ENCODE data around the gene TBL1XR1.

Gene TBL1XR1

DNA sequence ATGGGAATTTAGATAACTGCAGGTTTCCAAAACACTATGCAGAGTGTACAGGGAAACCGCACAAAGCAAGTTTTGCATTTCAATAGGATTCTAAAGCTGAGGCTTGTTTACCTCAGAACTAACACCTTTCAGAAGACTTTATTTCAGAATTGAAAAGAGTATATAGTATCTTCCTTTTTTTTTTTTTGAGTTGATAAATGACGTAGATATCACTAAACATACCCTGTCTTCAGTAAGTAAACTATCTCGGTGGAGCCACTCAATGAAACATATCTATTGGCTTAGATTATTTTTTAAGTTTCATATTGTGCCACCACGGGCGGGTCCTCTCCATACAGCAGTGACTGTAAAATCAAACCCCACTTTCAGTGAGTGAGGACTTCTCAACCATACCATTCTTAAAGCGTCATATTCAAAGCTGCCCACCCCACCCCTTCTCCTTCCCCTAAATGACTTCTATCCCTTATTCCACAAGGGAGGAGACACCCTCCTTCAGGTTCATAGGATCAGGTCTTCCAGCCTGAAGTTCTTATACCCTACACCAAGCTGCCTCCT, 2.0 kb upstream of the TBL1XR1 start:
- TF ChIP-seq CTCF (IDR thresholded peaks at IDR 0.05; ENCODE audit: insufficient read depth, low read depth, low read length, missing control alignments), result no peak
- no peak overlapping the region for H3K4me3 ChIP-seq (ENCODE audit: low read length)
- no peak for DNase-seq (ENCODE audit: low read depth)

DNA sequence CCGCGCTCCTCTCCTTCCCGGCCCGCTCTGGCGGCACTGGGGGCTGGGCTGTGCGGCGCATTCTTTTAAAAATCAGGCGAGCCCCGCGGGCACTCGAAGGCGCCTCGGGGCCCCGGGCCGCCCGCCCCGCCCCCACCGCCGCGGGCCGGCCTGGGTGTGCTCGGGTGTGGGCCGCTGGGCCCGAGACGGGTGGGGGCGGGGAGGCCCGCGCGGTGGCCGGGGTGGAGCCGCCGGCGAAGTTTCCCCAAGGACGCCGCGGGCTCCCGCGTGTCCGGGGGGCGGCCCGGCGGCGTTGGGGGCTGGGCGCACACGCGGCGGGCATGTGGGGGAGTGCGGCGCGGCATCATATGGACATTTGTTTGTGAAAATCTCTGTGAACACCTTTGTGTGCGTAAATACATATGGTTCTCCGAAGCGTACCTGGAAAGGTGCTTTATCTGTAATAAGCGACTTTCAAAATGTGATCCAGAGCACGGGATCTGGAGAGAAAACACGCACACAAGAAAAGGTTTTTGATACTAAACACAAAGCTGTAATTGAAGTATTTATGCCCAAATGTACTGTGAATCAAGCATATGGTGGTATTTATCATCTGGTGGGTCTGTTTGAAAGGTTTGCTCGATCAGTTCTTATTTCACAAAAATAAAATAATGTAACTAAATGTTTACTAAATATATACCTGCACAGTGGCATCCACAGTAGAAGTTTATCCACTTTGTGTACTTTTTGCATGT, 612 bp upstream of the TBL1XR1 start:
- no peak for TF ChIP-seq CTCF (IDR thresholded peaks at IDR 0.05; ENCODE audit: insufficient read depth, low read depth, low read length, missing control alignments)
- DNase-seq (ENCODE audit: low read depth), result peak; percentile 38
- H3K4me3 ChIP-seq (ENCODE audit: low read length), result peak overlapping the region; percentile 40

GRCh38 chr3:177196456-177197040, 734 bp downstream of the TBL1XR1 start:
- peak overlapping the region; percentile 96 for H3K4me3 ChIP-seq (ENCODE audit: low read length)
- TF ChIP-seq CTCF (IDR thresholded peaks at IDR 0.05; ENCODE audit: insufficient read depth, low read depth, low read length, missing control alignments), result no peak
- peak; percentile 41 for DNase-seq (ENCODE audit: low read depth)

DNA sequence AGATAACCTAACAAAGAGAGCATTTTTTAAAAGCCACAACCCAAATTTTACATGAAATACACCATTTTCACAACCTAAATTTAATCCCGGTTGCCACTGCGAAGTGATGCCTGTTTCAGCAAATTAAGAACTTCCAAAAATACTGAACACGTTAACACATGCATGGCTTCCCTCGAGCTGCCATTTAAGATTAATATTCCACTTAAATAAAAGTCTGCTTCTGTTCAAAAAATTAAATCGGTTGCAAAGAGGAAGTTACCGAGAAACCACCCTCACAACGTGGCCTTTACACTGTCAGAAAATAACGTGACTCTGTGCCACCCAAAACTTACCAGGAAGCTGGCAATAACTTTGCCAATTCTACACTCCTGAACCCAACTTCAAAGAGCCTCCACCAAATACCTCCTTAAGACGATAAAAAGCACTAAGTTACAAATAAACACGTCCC, 1.2 kb downstream of the TBL1XR1 start:
- H3K4me3 ChIP-seq (ENCODE audit: low read length), result peak overlapping the region; percentile 96
- TF ChIP-seq CTCF (IDR thresholded peaks at IDR 0.05; ENCODE audit: insufficient read depth, low read depth, low read length, missing control alignments), result no peak
- DNase-seq (ENCODE audit: low read depth), result no peak

- no peak for TF ChIP-seq CTCF (IDR thresholded peaks at IDR 0.05; ENCODE audit: insufficient read depth, low read depth, low read length, missing control alignments)
- DNase-seq (ENCODE audit: low read depth), result peak; percentile 46
- peak overlapping the region; percentile 96 for H3K4me3 ChIP-seq (ENCODE audit: low read length)
Observed at GRCh38 chr3:177195242-177195991, 1.9 kb downstream of the TBL1XR1 start.

- TF ChIP-seq CTCF (IDR thresholded peaks at IDR 0.05; ENCODE audit: insufficient read depth, low read depth, low read length, missing control alignments), result no peak
- DNase-seq (ENCODE audit: low read depth), result no peak
- peak overlapping the region; percentile 96 for H3K4me3 ChIP-seq (ENCODE audit: low read length)
Observed at GRCh38 chr3:177194299-177194698, 3.0 kb downstream of the TBL1XR1 start.

Data from epithelial cell of esophagus (primary cell).